Measurements from ENCODE around the gene LCN12.

DNA sequence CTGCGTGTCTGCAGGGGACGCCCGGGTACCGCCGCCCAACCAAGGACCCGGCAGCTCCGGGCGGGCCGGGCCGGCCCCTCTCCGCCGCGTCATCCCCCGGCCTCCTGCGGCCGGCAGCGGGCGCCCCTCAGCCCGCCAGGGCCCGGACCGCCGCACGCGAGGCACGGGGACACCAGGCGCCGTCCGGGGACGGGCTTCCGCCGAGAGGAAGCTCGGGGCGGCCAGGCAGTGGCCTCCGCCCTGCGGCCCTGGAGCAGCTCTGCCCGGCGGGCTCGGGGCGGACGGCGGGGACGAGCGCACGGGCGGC, 7.9 kb upstream of the LCN12 start:
- TF ChIP-seq, protein P1, sequence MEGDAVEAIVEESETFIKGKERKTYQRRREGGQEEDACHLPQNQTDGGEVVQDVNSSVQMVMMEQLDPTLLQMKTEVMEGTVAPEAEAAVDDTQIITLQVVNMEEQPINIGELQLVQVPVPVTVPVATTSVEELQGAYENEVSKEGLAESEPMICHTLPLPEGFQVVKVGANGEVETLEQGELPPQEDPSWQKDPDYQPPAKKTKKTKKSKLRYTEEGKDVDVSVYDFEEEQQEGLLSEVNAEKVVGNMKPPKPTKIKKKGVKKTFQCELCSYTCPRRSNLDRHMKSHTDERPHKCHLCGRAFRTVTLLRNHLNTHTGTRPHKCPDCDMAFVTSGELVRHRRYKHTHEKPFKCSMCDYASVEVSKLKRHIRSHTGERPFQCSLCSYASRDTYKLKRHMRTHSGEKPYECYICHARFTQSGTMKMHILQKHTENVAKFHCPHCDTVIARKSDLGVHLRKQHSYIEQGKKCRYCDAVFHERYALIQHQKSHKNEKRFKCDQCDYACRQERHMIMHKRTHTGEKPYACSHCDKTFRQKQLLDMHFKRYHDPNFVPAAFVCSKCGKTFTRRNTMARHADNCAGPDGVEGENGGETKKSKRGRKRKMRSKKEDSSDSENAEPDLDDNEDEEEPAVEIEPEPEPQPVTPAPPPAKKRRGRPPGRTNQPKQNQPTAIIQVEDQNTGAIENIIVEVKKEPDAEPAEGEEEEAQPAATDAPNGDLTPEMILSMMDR (IDR thresholded peaks at IDR 0.05): no peak
- TF ChIP-seq POLR2AphosphoS5 (IDR thresholded peaks at IDR 0.05): no peak
- no peak for TF ChIP-seq POLR2A (IDR thresholded peaks at IDR 0.05)
